Heart left ventricle (tissue), 16 donors: ENCODE results near the gene CYP4F2. TPM values are rescaled to one million over a fixed set of nuclear protein-coding genes. Genes with fewer than 3 reads are reported as not detected.

Source experiments
- ATAC-seq, 4 donors: fragments of 200-7000 bp; cut with Tn5 transposase; one replicate each; pipeline ENCODE4 v1.9.1; 2020 to 2022; ENCODE audit warnings: moderate library complexity in 4 of 4, mild to moderate bottlenecking in 3 of 4, moderate number of reproducible peaks in 1 of 4
- DNase-seq, 5 donors: peaks; one replicate each; pipeline ENCODE4 v3.0.0-alpha.2; 2020
- H3K27ac ChIP-seq, 12 donors: fragments of 200-600 bp; sonication (generic) in 4 of 12; one replicate each; pipeline versions ENCODE4 v1.5.0 to v1.8.0; 2016 to 2022; ENCODE audit warnings: mild to moderate bottlenecking in 2 of 12
- H3K27me3 ChIP-seq, 9 donors: fragments of 200-600 bp; sonication (generic) in 2 of 9; one replicate each; pipeline versions ENCODE4 v1.5.1 to v1.8.0; 2016 to 2022; ENCODE audit warnings: mild to moderate bottlenecking in 3 of 9
- H3K36me3 ChIP-seq, 9 donors: fragments of 200-600 bp; sonication (generic) in 2 of 9; one replicate each; pipeline versions ENCODE4 v1.5.0 to v1.8.0; 2018 to 2022; ENCODE audit warnings: mild to moderate bottlenecking in 2 of 9
- H3K4me1 ChIP-seq, 12 donors: fragments of 200-600 bp; sonication (generic) in 4 of 12; one replicate each; pipeline versions ENCODE4 v1.5.0 to v1.8.0; 2016 to 2022; ENCODE audit warnings: mild to moderate bottlenecking in 3 of 12
- H3K4me3 ChIP-seq, 12 donors: fragments of 200-600 bp; sonication (generic) in 4 of 12; one replicate each; pipeline versions ENCODE4 v1.5.0 to v1.8.0; 2017 to 2022; ENCODE audit warnings: mild to moderate bottlenecking in 9 of 12, moderate library complexity in 4 of 12
- H3K9me3 ChIP-seq, 12 donors: fragments of 200-600 bp; sonication (generic) in 4 of 12; one replicate each; pipeline versions ENCODE4 v1.5.0 to v1.8.0; 2016 to 2022; ENCODE audit warnings: mild to moderate bottlenecking in 1 of 12
- POLR2A ChIP-seq, 2 donors: fragments of 450-650 bp; IDR thresholded peaks; one replicate each; pipeline ENCODE4 v1.6.1; 2017; ENCODE audit warnings: antibody characterized with exemption in 2 of 2, mild to moderate bottlenecking in 2 of 2, moderate library complexity in 2 of 2
- WGBS, 4 donors: extraction: QIAGEN DNeasy Blood & Tissue Kit in 2 of 4; methylation state at CpG; one replicate each; pipeline versions ENCODE4 v1.1.5 to v1.1.7; 2013 to 2018; 5-methylcytosine and 5-hydroxymethylcytosine counted together
- intact Hi-C, 10 donors: fragments of 100-400 bp; cut with DNase I; formaldehyde crosslinking; loops; one replicate each; pipeline versions ENCODE4 v1.11.1 to v1.14.2; 2022
- polyA plus RNA-seq, 2 donors: library from polyadenylated mRNA; stranded (reverse); fragments of 200-250 nt; gene quantifications; one replicate each; pipeline ENCODE4 v1.2.3, GENCODE V29; 2013
- total RNA-seq, 9 donors: library from RNA; depleted of rRNA in 2 of 9; stranded (reverse); fragments of >200 nt in 2 of 9; fragmentation: NEBNext Ultra II Directional in 3 of 9; extraction: Animal tissue kit (Norgen Biotek cat#: 25700) in 3 of 9; gene quantifications; one replicate each; pipeline versions ENCODE4 v1.1.0 to v1.2.4, GENCODE V29; 2016 to 2023
- TF ChIP-seq, protein P1 (sequence below), 12 donors: fragments of 200-600 bp; sonication (generic) in 4 of 12; IDR thresholded peaks; one replicate each; pipeline versions ENCODE4 v1.5.0 to v1.8.0; 2018 to 2022; ENCODE audit warnings: antibody characterized with exemption in 12 of 12, mild to moderate bottlenecking in 5 of 12
- donor health status: ischemic (EF 13 %, LVEDD 7.1; RV severe dilation, severe dysfunction).
- donor health status: healthy with polysubstance abuse.
- donor health status: DM: no; HTN: yes; CAD: no.
- donor health status: DM: no; HTN: no; CAD: no.
- donor health status: ischemic (EF 25% LVEDD 6.9; RV normal size, moderate dysfunction).
- donor health status: ischemic (EF 25% LVEDD 5.7; RV mildly dilated, moderate dysfunction).
- donor health status: healthy.
- donor health status: DM: yes; HTN: yes; CAD: no.
- donor health status: ischemic (EF 35%, LVEDD 5.7; RV mildly dilated, moderate dysfunction).
- donor health status: nonischemic (EF 11% LVEDD 7.7; RV severe dilation, severe dysfunction).
- donor health status: DM: yes; HTN: yes; CAD: no.
- donor health status: PGD.
- donor health status: ischemic (EF 29% LVEDD 5.4; RV normal size, mild dysfunction).
- donor health status: nonischemic (EF 23%, LVEDD 6.1; RV moderate dilation, normal function).

Gene CYP4F2
- total and polyA plus RNA-seq, 11 donors: not detected

DNA sequence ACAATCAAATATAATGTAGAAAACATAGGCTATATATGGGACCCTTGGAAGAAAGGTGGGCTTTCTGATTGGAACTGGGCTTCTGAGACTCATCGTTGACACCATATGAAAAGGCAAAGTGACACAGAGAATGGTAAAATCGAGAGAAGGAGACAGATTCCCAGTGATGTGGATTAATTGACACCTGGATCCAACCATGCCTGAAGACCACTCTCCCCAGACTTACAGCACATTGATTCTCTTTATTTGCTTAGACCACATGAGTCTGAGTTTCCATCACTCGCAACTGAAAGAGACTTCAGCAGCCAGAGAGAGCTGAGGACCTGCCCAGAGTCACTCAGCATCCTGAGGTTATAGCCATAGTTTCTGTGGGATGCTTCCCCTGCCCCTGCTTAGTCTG is 30.4 kb upstream of the CYP4F2 start:
- WGBS, 4 donors: 67 to 81% (median 75%) methylated on average over 3 of the region's 3 CpGs
- peaks cover 0 to 67% (median 26%) of the 10 kb centered on the region in 9 donors for H3K27me3 ChIP-seq
- intact Hi-C loops: no loop called here

DNA sequence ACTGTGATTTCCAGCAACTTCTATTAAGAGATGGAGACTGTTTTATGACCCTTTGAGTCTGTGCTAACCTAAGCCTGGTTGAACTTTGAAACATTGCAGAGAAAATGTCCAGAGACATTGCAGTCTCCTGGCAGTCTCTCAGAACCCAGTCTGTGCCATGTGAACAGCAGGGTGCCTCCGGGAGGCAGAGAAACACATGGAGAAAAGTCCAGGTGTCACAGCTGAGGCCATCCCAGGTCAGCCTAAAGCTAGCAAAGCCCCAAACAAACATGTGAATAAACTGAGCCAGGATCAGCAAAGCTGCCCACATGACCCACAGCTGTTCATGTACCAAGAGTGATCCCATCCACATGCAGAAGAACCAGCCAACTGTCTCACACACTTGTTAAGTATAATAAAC is 28.6 kb upstream of the CYP4F2 start:
- H3K36me3 ChIP-seq: no peaks in the 10 kb centered on the region
- H3K4me1 ChIP-seq: no peaks in the 10 kb centered on the region
- H3K27ac ChIP-seq: no peak overlapping the region
- no peaks in the 10 kb centered on the region for H3K9me3 ChIP-seq
- H3K4me3 ChIP-seq: no peak overlapping the region
- H3K27me3 ChIP-seq: peaks cover 0 to 75% (median 26%) of the 10 kb centered on the region in 9 donors
- ATAC-seq (no peak), DNase-seq (no peak)
- WGBS, 4 donors: 0 to 44% (median 0%) methylated on average over 1 of the region's 1 CpG
- no peak for TF ChIP-seq POLR2A (IDR thresholded peaks at IDR 0.05)
- TF ChIP-seq, protein P1, sequence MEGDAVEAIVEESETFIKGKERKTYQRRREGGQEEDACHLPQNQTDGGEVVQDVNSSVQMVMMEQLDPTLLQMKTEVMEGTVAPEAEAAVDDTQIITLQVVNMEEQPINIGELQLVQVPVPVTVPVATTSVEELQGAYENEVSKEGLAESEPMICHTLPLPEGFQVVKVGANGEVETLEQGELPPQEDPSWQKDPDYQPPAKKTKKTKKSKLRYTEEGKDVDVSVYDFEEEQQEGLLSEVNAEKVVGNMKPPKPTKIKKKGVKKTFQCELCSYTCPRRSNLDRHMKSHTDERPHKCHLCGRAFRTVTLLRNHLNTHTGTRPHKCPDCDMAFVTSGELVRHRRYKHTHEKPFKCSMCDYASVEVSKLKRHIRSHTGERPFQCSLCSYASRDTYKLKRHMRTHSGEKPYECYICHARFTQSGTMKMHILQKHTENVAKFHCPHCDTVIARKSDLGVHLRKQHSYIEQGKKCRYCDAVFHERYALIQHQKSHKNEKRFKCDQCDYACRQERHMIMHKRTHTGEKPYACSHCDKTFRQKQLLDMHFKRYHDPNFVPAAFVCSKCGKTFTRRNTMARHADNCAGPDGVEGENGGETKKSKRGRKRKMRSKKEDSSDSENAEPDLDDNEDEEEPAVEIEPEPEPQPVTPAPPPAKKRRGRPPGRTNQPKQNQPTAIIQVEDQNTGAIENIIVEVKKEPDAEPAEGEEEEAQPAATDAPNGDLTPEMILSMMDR (IDR thresholded peaks at IDR 0.05): no peak
- intact Hi-C loops: no loop called here

More for the DNA sequence above, 30.4 kb upstream of the CYP4F2 start:
- Histone ChIP-seq H3K9me3 (no peaks in the 10 kb centered on the region), H3K27ac (no peak overlapping the region), H3K36me3 (no peaks in the 10 kb centered on the region), H3K4me1 (no peaks in the 10 kb centered on the region), H3K4me3 (no peak overlapping the region)
- ATAC-seq (no peak), DNase-seq (no peak)
- TF ChIP-seq POLR2A (IDR thresholded peaks at IDR 0.05): no peak
- TF ChIP-seq, protein P1 (IDR thresholded peaks at IDR 0.05): no peak

DNA sequence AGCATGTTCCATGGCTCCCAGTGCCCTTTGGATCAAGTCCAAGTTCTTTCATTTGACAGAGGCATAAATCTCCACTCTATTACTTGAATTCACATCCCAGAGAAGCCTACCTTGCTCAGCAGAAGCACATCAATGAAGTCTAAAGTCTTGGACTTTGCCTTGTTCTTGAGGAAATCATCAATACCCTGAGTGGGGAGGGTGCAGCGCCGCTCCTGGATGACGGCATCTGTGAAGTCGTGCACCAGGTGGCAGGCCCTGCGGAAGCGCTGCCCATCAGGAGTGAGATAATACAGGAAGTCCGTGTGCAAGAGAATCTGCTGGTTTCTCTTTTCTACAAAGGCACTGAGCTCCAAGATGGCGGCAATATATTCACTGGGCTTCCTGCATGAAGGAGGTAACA is 25.8 kb upstream of the CYP4F2 start:
- peaks cover 0 to 52% (median 9%) of the 10 kb centered on the region in 9 donors for H3K27me3 ChIP-seq
- no peak for TF ChIP-seq POLR2A (IDR thresholded peaks at IDR 0.05)
- TF ChIP-seq, protein P1 (IDR thresholded peaks at IDR 0.05): no peak
- no peaks in the 10 kb centered on the region for H3K36me3 ChIP-seq
- intact Hi-C loops: no loop called here
- H3K9me3 ChIP-seq: no peaks in the 10 kb centered on the region
- ATAC-seq (no peak), DNase-seq (no peak)
- no peaks in the 10 kb centered on the region for H3K4me1 ChIP-seq
- no peak overlapping the region for H3K4me3 ChIP-seq
- WGBS, 4 donors: 73 to 81% (median 78%) methylated on average over 8 of the region's 8 CpGs
- no peak overlapping the region for H3K27ac ChIP-seq

DNA sequence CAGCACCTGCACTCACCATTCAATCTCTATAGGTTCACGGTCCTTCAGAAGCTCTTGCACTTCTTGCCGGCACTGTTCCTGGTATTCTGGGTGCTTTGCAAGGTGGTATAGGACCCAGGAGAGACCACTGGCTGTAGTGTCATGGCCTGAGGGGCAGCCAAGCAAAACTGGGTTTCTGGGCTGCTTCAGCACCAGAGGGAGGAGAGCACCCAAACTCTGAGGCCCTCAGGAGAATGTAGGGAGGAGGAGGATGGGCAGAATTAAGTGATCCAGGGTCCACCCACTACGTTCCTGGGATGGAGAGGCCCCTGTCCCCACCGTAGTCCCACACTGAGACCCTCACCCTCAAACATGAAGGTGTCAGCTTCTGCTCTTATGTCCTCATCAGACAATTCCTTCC is 24.1 kb upstream of the CYP4F2 start:
- H3K27ac ChIP-seq: no peak overlapping the region
- TF ChIP-seq, protein P1 (IDR thresholded peaks at IDR 0.05): no peak
- TF ChIP-seq POLR2A (IDR thresholded peaks at IDR 0.05): no peak
- no peak overlapping the region for H3K4me3 ChIP-seq
- intact Hi-C loops: no loop called here
- WGBS, 4 donors: 34 to 56% (median 44%) methylated on average over 4 of the region's 4 CpGs
- H3K36me3 ChIP-seq: no peaks in the 10 kb centered on the region
- DNase-seq: no peak
- ATAC-seq: no peak
- no peaks in the 10 kb centered on the region for H3K4me1 ChIP-seq
- peaks cover 0 to 40% (median 0%) of the 10 kb centered on the region in 9 donors for H3K27me3 ChIP-seq
- no peaks in the 10 kb centered on the region for H3K9me3 ChIP-seq
